ENCODE results near the gene PPARG. TPM values are rescaled to one million over a fixed set of nuclear protein-coding genes. Genes with fewer than 3 reads are reported as not detected.

Gene PPARG
- polyA plus RNA-seq, 2 of the 4 experiments (the other 2 are of a cell fraction), result 38.9 to 43.1 TPM

GRCh38 chr3:12472000-12472610, 183.2 kb downstream of the PPARG start:
- TF ChIP-seq CBX2 (IDR thresholded peaks at IDR 0.05; ENCODE audit: borderline replicate concordance, low read depth) (no peak), ZFP36 (IDR thresholded peaks at IDR 0.05; ENCODE audit: borderline replicate concordance, partially characterized antibody) (peak; percentile 2)
- 88% methylated on average over 11 of the region's 11 CpGs for WGBS (ENCODE audit: missing lambda C conversion rate)
- Histone ChIP-seq H3K4me3 (no peak overlapping the region), H3K9me3 (no peaks in the 10 kb centered on the region), H3K4me1 (peaks cover 38% of the 10 kb centered on the region), H3K4me2 (peak overlapping the region; percentile 67), H3K27ac (peak overlapping the region; percentile 73 to 84)
- CTCF ChIA-PET, result interaction anchor here (1.0 to 12.5 kb wide), 7 partner anchors 8 to 333 kb away, joined by 3 to 342 read pairs (median 3); no protein-coding TSS in a partner anchor
- no peak for FAIRE-seq
- POLR2A ChIA-PET, result interaction anchor here (0.9 kb wide), 1 partner anchor 12 kb away, joined by 3 read pairs; the partner anchor contains the start of gene TSEN2
- no peak for DNase-seq (ENCODE audit: low read depth in 1 of 2, low spot score in 1 of 2)
- ATAC-seq, result no peak

GRCh38 chr3:12472796-12473195, 183.9 kb downstream of the PPARG start:
- no peak for FAIRE-seq
- no peak for DNase-seq (ENCODE audit: low read depth in 1 of 2, low spot score in 1 of 2)
- H3K4me2 ChIP-seq, result no peak overlapping the region
- 93% methylated on average over 5 of the region's 5 CpGs for WGBS (ENCODE audit: missing lambda C conversion rate)
- H3K4me1 ChIP-seq, result peaks cover 38% of the 10 kb centered on the region
- H3K4me3 ChIP-seq, result no peak overlapping the region
- ATAC-seq, result no peak
- TF ChIP-seq ZNF302 (CRISPR knock-in tag; IDR thresholded peaks at IDR 0.05), result no peak
- no peak for TF ChIP-seq HEYL (CRISPR knock-in tag; IDR thresholded peaks at IDR 0.05)
- no peak for TF ChIP-seq HOXB5 (CRISPR knock-in tag; IDR thresholded peaks at IDR 0.05)
- no peak for TF ChIP-seq ZFP36 (IDR thresholded peaks at IDR 0.05; ENCODE audit: borderline replicate concordance, partially characterized antibody)
- TF ChIP-seq E2F6 (IDR thresholded peaks at IDR 0.05; ENCODE audit: borderline replicate concordance, low read depth), result no peak
- TF ChIP-seq REST (IDR thresholded peaks at IDR 0.05), result no peak
- no peak for TF ChIP-seq NFE2L2 (conservative IDR thresholded peaks at IDR 0.05; ENCODE audit: low read length)
- TF ChIP-seq TFCP2L1 (CRISPR knock-in tag; IDR thresholded peaks at IDR 0.05), result no peak
- TF ChIP-seq NPAS2 (CRISPR knock-in tag; IDR thresholded peaks at IDR 0.05; ENCODE audit: borderline replicate concordance), result no peak
- no peak for TF ChIP-seq HOXA7 (CRISPR knock-in tag; IDR thresholded peaks at IDR 0.05)
- no peak for TF ChIP-seq POLR2AphosphoS2 (conservative IDR thresholded peaks at IDR 0.05; ENCODE audit: low read length)
- TF ChIP-seq SMC3 (IDR thresholded peaks at IDR 0.05), result no peak
- TF ChIP-seq MYC (IDR thresholded peaks at IDR 0.05; ENCODE audit: borderline replicate concordance, low read length), result no peak
- no peak for TF ChIP-seq HMGXB4 (CRISPR knock-in tag; IDR thresholded peaks at IDR 0.05; ENCODE audit: borderline replicate concordance)
- TF ChIP-seq MAX (IDR thresholded peaks at IDR 0.05), result no peak
- TF ChIP-seq CEBPB (IDR thresholded peaks at IDR 0.05), result no peak
- no peak for TF ChIP-seq EP300 (IDR thresholded peaks at IDR 0.05)
- TF ChIP-seq FOXS1 (CRISPR knock-in tag; IDR thresholded peaks at IDR 0.05), result no peak
- TF ChIP-seq ATOH8 (CRISPR knock-in tag; IDR thresholded peaks at IDR 0.05; ENCODE audit: low read depth), result no peak
- POLR2A ChIA-PET, result no interaction called here
- peak overlapping the region in 1 of 2 experiments; percentile 84; a peak in 3 of 6 replicates for H3K27ac ChIP-seq
- CTCF ChIA-PET, result interaction anchor here (1.3 to 12.5 kb wide), 3 partner anchors 84 to 334 kb away, joined by 3 to 342 read pairs (median 14); no protein-coding TSS in a partner anchor
- H3K9me3 ChIP-seq, result no peaks in the 10 kb centered on the region
